ENCODE data around the gene FILIP1. TPM values are rescaled to one million over a fixed set of nuclear protein-coding genes. Genes with fewer than 3 reads are reported as not detected.

Gene FILIP1
- total RNA-seq, 3 donors from 2014 or later (not counting 1 experiment from before 2014, with no cell fraction given) = not detected

DNA sequence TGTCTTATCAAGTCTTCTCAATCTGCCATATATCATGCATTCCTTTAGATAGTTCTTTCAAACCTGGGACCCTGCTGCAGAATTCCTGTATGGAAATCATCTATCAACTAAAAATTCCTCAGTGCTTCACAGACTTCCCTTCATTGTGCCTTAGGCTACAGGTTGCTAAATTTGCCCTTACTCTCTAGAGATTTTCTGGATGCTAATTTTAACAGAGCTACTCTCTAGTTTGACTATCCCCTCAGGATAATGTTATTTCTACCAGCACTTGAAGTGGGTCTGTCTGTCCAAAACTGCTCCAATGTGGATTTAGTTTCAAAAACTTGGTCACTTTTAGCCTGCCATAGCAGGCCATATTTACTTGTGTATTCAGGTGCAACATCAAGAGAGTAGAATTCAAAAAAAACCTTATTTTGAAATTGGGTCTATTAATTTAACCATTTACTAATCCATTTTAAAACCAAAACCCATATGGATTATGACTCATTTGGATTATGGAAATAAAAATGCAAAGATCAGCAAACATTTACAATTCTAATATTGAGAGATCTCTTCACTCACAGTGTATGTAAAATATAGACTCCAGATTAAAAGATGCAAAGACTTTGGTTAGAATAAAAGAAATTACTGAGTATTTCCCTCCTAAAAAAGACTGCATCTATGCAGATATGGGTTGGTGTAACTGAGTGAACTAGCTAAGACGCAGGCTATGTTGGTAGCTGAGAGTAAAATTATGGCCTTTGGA, 236.1 kb downstream of the FILIP1 start:
- no peak for ATAC-seq
- peaks cover 58% of the 10 kb centered on the region for H3K36me3 ChIP-seq (ENCODE audit: control insufficient read depth, insufficient read depth, low read length)

DNA sequence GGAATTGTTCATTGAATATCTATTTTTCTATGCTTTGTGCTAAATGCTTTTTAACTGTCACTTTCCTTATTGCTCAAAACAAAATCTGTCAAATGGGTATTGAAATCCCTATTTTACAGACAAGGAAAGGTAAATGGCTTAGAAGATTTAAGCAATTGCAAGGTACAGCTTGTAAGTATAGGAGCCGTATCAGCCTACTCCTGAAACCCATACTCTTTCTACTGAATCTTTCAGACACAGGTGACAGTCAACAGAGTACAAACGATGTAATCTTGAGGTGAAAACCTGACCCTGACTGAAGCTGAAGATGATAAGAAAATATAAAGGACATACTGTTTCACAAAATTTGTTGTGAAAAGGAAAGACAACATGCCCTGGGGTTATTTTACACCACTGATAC, 243.0 kb downstream of the FILIP1 start:
- H3K4me3 Mint-ChIP-seq = no peak overlapping the region

More for the DNA sequence above, 236.1 kb downstream of the FILIP1 start:
- no peaks in the 10 kb centered on the region for H3K9me3 Mint-ChIP-seq
- H3K36me3 Mint-ChIP-seq = no peaks in the 10 kb centered on the region
- intact Hi-C loops (cut with micrococcal nuclease) = no loop called here
- WGBS (ENCODE audit: insufficient coverage) = no CpG with 5 or more reads among the region's 1 CpG
- no peaks in the 10 kb centered on the region for H3K27me3 ChIP-seq (ENCODE audit: control insufficient read depth, insufficient read depth, low read length)
- H3K9me3 ChIP-seq (ENCODE audit: control insufficient read depth, insufficient read depth, low read length) = no peaks in the 10 kb centered on the region
- DNase-seq = no peak
- no peak overlapping the region for H3K27ac ChIP-seq (ENCODE audit: low read length)
- no peak overlapping the region for H3K27ac Mint-ChIP-seq
- H3K4me3 Mint-ChIP-seq = no peak overlapping the region
- TF ChIP-seq, protein P1, sequence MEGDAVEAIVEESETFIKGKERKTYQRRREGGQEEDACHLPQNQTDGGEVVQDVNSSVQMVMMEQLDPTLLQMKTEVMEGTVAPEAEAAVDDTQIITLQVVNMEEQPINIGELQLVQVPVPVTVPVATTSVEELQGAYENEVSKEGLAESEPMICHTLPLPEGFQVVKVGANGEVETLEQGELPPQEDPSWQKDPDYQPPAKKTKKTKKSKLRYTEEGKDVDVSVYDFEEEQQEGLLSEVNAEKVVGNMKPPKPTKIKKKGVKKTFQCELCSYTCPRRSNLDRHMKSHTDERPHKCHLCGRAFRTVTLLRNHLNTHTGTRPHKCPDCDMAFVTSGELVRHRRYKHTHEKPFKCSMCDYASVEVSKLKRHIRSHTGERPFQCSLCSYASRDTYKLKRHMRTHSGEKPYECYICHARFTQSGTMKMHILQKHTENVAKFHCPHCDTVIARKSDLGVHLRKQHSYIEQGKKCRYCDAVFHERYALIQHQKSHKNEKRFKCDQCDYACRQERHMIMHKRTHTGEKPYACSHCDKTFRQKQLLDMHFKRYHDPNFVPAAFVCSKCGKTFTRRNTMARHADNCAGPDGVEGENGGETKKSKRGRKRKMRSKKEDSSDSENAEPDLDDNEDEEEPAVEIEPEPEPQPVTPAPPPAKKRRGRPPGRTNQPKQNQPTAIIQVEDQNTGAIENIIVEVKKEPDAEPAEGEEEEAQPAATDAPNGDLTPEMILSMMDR (IDR thresholded peaks at IDR 0.05) = no peak
- no peaks in the 10 kb centered on the region for H3K4me1 ChIP-seq (ENCODE audit: control insufficient read depth, insufficient read depth, low read length)
- no peaks in the 10 kb centered on the region for H3K27me3 Mint-ChIP-seq (ENCODE audit: low read depth in 2 of 2)
- peaks cover 0 to 8% of the 10 kb centered on the region in 2 donors for H3K4me1 Mint-ChIP-seq
- no peak overlapping the region for H3K4me3 ChIP-seq (ENCODE audit: low read length)

DNA sequence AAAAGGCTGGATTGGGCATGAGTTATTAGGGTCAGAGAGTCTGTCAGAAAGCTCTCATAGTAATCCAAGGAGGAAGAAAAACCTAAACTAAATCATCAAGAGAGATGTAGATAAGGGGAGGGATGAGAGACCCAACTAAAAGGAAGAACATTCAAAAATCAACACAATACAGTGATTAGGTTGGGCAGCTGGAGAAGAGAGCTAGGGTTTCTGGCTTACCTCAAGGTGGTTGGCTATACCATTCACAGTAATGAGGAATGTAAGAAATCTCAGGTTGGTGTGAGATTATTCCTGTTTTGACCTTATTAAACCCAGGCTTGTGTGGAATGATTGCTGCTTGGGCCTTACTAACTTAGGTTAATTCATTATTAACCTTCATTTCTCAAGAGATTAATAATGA, 243.8 kb downstream of the FILIP1 start:
- DNase-seq (no peak), ATAC-seq (no peak)
- H3K4me1 ChIP-seq (ENCODE audit: control insufficient read depth, insufficient read depth, low read length) = no peaks in the 10 kb centered on the region
- TF ChIP-seq, protein P1 (IDR thresholded peaks at IDR 0.05) = no peak
- no peaks in the 10 kb centered on the region for H3K9me3 Mint-ChIP-seq
- H3K4me3 Mint-ChIP-seq = no peak overlapping the region
- no peak overlapping the region for H3K4me3 ChIP-seq (ENCODE audit: low read length)
- H3K36me3 ChIP-seq (ENCODE audit: control insufficient read depth, insufficient read depth, low read length) = peaks cover 6% of the 10 kb centered on the region
- H3K27ac ChIP-seq (ENCODE audit: low read length) = no peak overlapping the region
- no peak overlapping the region for H3K27ac Mint-ChIP-seq
- peaks cover 0 to under 1% of the 10 kb centered on the region in 2 donors for H3K4me1 Mint-ChIP-seq
- no peaks in the 10 kb centered on the region for H3K27me3 ChIP-seq (ENCODE audit: control insufficient read depth, insufficient read depth, low read length)
- intact Hi-C loops (cut with micrococcal nuclease) = loop anchor here (10.0 kb wide), 1 partner anchor 355 kb away; the partner anchor contains the start of gene SENP6
- no peaks in the 10 kb centered on the region for H3K9me3 ChIP-seq (ENCODE audit: control insufficient read depth, insufficient read depth, low read length)
- peaks cover 15 to 16% of the 10 kb centered on the region in 2 donors for H3K27me3 Mint-ChIP-seq (ENCODE audit: low read depth in 2 of 2)
- H3K36me3 Mint-ChIP-seq = no peaks in the 10 kb centered on the region

More for the DNA sequence above, 243.0 kb downstream of the FILIP1 start:
- Mint-ChIP-seq H3K9me3 (no peaks in the 10 kb centered on the region), H3K27me3 (ENCODE audit: low read depth in 2 of 2) (peaks cover 12% of the 10 kb centered on the region in 2 donors), H3K27ac (no peak overlapping the region), H3K36me3 (no peaks in the 10 kb centered on the region), H3K4me1 (no peaks in the 10 kb centered on the region)
- intact Hi-C loops (cut with micrococcal nuclease) = no loop called here
- WGBS (ENCODE audit: insufficient coverage) = 82% methylated on average over 2 of the region's 2 CpGs
- Histone ChIP-seq H3K4me3 (ENCODE audit: low read length) (no peak overlapping the region), H3K27ac (ENCODE audit: low read length) (no peak overlapping the region), H3K27me3 (ENCODE audit: control insufficient read depth, insufficient read depth, low read length) (no peaks in the 10 kb centered on the region), H3K36me3 (ENCODE audit: control insufficient read depth, insufficient read depth, low read length) (peaks cover 12% of the 10 kb centered on the region), H3K9me3 (ENCODE audit: control insufficient read depth, insufficient read depth, low read length) (no peaks in the 10 kb centered on the region), H3K4me1 (ENCODE audit: control insufficient read depth, insufficient read depth, low read length) (no peaks in the 10 kb centered on the region)
- DNase-seq = no peak
- TF ChIP-seq, protein P1 (IDR thresholded peaks at IDR 0.05) = no peak
- no peak for ATAC-seq
